ENCODE data around the gene TMCO4.

Gene TMCO4

DNA sequence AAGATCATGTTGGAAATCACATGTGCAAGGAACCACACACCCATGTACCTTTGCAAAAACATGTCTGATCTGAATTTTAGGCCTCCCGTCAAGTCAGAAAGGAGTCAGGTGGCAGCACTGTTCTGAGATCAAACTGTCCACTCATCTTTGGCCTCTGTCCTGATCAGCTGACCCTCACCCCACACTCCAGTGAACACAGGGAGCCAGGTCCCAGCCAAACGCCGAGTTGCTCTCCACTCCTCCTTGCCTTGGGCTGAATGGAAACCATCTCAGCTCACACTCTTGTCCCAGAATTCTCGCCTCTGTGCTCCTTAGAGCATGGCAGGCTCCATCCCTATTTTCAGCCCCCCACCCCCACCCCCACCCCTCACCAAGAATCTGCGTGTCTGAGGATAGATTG, 20.0 kb upstream of the TMCO4 start:
- Histone ChIP-seq H3K4me1 (ENCODE audit: control insufficient read depth, insufficient read depth, low read length) (peaks cover 4% of the 10 kb centered on the region), H3K27ac (ENCODE audit: extremely low read depth, low read depth, low read length) (no peak overlapping the region), H3K9me3 (ENCODE audit: control insufficient read depth, insufficient read depth, low read depth, low read length) (no peaks in the 10 kb centered on the region), H3K36me3 (ENCODE audit: control insufficient read depth in 2 of 2, insufficient read depth in 1 of 2, low read length in 2 of 2) (no peaks in the 10 kb centered on the region), H3K4me3 (ENCODE audit: low read depth, low read length) (no peak overlapping the region)
- POLR2A ChIA-PET: interaction anchor here (0.8 kb wide), 1 partner anchor 26 kb away, joined by 6 read pairs; no protein-coding TSS in a partner anchor
- TF ChIP-seq ZNF335 (tag by site-specific recombination; conservative IDR thresholded peaks at IDR 0.05) (no peak), ZNF426 (tag by site-specific recombination; IDR thresholded peaks at IDR 0.05) (no peak), ZNF155 (tag by site-specific recombination; IDR thresholded peaks at IDR 0.05) (no peak)
- TF ChIP-seq, protein P1, sequence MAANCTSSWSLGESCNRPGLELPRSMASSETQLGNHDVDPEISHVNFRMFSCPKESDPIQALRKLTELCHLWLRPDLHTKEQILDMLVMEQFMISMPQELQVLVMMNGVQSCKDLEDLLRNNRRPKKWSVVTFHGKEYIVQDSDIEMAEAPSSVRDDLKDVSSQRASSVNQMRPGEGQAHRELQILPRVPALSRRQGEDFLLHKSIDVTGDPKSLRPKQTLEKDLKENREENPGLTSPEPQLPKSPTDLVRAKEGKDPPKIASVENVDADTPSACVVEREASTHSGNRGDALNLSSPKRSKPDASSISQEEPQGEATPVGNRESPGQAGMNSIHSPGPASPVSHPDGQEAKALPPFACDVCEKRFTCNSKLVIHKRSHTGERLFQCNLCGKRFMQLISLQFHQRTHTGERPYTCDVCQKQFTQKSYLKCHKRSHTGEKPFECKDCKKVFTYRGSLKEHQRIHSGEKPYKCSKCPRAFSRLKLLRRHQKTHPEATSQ (tag by site-specific recombination; IDR thresholded peaks at IDR 0.05): no peak
- CTCF ChIA-PET: no interaction called here

DNA sequence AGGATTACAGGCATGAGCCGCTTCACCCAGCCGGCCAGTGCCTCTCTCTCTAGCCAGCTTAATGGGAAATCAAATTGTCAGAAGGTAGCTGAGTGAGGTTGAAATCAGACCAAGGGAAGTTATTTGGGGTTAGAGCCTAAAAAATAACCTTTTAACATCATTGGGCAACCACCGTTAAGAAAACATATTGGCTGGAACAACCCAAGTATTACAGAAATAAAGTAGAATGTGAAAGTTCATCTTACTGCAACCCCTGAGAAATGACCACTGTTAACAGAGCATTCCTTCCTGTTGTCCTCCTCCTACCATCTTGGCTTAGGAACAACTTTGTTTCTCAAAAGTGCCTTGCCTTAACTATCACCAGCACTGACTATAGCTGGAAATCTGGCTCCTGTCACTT, 18.6 kb upstream of the TMCO4 start:
- Histone ChIP-seq H3K27ac (ENCODE audit: extremely low read depth, low read depth, low read length) (no peak overlapping the region), H3K4me3 (ENCODE audit: low read depth, low read length) (no peak overlapping the region), H3K36me3 (ENCODE audit: control insufficient read depth in 2 of 2, insufficient read depth in 1 of 2, low read length in 2 of 2) (no peaks in the 10 kb centered on the region), H3K9me3 (ENCODE audit: control insufficient read depth, insufficient read depth, low read depth, low read length) (no peaks in the 10 kb centered on the region), H3K4me1 (ENCODE audit: control insufficient read depth, insufficient read depth, low read length) (peaks cover 4% of the 10 kb centered on the region)
- POLR2A ChIA-PET: no interaction called here
- TF ChIP-seq ZNF473 (tag by site-specific recombination; IDR thresholded peaks at IDR 0.05) (no peak), ZNF521 (tag by site-specific recombination; IDR thresholded peaks at IDR 0.05) (no peak), ZNF529 (tag by site-specific recombination; IDR thresholded peaks at IDR 0.05; ENCODE audit: insufficient replicate concordance) (no peak), IKZF3 (tag by site-specific recombination; IDR thresholded peaks at IDR 0.05) (no peak), ZNF350 (tag by site-specific recombination; IDR thresholded peaks at IDR 0.05) (no peak)
- TF ChIP-seq, protein P2, sequence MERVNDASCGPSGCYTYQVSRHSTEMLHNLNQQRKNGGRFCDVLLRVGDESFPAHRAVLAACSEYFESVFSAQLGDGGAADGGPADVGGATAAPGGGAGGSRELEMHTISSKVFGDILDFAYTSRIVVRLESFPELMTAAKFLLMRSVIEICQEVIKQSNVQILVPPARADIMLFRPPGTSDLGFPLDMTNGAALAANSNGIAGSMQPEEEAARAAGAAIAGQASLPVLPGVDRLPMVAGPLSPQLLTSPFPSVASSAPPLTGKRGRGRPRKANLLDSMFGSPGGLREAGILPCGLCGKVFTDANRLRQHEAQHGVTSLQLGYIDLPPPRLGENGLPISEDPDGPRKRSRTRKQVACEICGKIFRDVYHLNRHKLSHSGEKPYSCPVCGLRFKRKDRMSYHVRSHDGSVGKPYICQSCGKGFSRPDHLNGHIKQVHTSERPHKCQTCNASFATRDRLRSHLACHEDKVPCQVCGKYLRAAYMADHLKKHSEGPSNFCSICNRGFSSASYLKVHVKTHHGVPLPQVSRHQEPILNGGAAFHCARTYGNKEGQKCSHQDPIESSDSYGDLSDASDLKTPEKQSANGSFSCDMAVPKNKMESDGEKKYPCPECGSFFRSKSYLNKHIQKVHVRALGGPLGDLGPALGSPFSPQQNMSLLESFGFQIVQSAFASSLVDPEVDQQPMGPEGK (tag by site-specific recombination; IDR thresholded peaks at IDR 0.05): no peak
- TF ChIP-seq, protein P3, sequence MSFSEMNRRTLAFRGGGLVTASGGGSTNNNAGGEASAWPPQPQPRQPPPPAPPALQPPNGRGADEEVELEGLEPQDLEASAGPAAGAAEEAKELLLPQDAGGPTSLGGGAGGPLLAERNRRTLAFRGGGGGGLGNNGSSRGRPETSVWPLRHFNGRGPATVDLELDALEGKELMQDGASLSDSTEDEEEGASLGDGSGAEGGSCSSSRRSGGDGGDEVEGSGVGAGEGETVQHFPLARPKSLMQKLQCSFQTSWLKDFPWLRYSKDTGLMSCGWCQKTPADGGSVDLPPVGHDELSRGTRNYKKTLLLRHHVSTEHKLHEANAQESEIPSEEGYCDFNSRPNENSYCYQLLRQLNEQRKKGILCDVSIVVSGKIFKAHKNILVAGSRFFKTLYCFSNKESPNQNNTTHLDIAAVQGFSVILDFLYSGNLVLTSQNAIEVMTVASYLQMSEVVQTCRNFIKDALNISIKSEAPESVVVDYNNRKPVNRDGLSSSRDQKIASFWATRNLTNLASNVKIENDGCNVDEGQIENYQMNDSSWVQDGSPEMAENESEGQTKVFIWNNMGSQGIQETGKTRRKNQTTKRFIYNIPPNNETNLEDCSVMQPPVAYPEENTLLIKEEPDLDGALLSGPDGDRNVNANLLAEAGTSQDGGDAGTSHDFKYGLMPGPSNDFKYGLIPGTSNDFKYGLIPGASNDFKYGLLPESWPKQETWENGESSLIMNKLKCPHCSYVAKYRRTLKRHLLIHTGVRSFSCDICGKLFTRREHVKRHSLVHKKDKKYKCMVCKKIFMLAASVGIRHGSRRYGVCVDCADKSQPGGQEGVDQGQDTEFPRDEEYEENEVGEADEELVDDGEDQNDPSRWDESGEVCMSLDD (tag by site-specific recombination; IDR thresholded peaks at IDR 0.05): no peak
- CTCF ChIA-PET: interaction anchor here (0.6 kb wide), 1 partner anchor 910 kb away, joined by 5 read pairs; no protein-coding TSS in a partner anchor

DNA sequence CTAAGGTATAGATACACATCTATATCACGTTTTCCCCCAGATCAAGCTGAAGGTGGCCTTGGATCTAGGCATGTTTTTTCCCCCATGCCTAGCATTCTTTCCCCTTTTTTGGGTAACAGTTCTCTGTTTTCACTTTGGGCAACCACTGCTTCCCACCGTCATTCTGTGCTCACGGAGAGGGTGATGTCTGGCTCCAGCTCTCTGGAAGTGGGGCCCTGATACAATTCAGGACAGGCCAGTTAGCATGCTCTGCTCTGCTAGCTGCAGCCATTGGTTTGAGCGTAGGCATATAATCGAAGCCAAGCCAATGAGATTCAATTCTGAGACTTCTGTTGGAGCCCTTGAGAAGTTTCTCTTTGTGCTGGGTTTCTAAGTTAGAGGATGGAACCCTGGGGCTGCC, 17.4 kb upstream of the TMCO4 start:
- CTCF ChIA-PET: no interaction called here
- no peaks in the 10 kb centered on the region for H3K9me3 ChIP-seq (ENCODE audit: control insufficient read depth, insufficient read depth, low read depth, low read length)
- POLR2A ChIA-PET: no interaction called here
- no peak overlapping the region for H3K4me3 ChIP-seq (ENCODE audit: low read depth, low read length)
- H3K36me3 ChIP-seq (ENCODE audit: control insufficient read depth in 2 of 2, insufficient read depth in 1 of 2, low read length in 2 of 2): no peaks in the 10 kb centered on the region
- no peak overlapping the region for H3K27ac ChIP-seq (ENCODE audit: extremely low read depth, low read depth, low read length)
- peaks cover 9% of the 10 kb centered on the region for H3K4me1 ChIP-seq (ENCODE audit: control insufficient read depth, insufficient read depth, low read length)
- no peak for TF ChIP-seq ZNF146 (tag by site-specific recombination; IDR thresholded peaks at IDR 0.05)
- TF ChIP-seq ZBTB1 (tag by site-specific recombination; IDR thresholded peaks at IDR 0.05): no peak
- TF ChIP-seq ZNF530 (tag by site-specific recombination; IDR thresholded peaks at IDR 0.05; ENCODE audit: low read depth): no peak
- TF ChIP-seq, protein P4, sequence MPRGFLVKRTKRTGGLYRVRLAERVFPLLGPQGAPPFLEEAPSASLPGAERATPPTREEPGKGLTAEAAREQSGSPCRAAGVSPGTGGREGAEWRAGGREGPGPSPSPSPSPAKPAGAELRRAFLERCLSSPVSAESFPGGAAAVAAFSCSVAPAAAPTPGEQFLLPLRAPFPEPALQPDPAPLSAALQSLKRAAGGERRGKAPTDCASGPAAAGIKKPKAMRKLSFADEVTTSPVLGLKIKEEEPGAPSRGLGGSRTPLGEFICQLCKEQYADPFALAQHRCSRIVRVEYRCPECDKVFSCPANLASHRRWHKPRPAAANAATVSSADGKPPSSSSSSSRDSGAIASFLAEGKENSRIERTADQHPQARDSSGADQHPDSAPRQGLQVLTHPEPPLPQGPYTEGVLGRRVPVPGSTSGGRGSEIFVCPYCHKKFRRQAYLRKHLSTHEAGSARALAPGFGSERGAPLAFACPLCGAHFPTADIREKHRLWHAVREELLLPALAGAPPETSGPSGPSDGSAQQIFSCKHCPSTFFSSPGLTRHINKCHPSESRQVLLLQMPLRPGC (tag by site-specific recombination; IDR thresholded peaks at IDR 0.05): no peak
- TF ChIP-seq ZNF777 (tag by site-specific recombination; IDR thresholded peaks at IDR 0.05; ENCODE audit: borderline replicate concordance): no peak
- TF ChIP-seq ZNF391 (tag by site-specific recombination; IDR thresholded peaks at IDR 0.05; ENCODE audit: borderline replicate concordance, low read depth): no peak
- no peak for TF ChIP-seq ZBTB20 (tag by site-specific recombination; IDR thresholded peaks at IDR 0.05)
- TF ChIP-seq, protein P5, sequence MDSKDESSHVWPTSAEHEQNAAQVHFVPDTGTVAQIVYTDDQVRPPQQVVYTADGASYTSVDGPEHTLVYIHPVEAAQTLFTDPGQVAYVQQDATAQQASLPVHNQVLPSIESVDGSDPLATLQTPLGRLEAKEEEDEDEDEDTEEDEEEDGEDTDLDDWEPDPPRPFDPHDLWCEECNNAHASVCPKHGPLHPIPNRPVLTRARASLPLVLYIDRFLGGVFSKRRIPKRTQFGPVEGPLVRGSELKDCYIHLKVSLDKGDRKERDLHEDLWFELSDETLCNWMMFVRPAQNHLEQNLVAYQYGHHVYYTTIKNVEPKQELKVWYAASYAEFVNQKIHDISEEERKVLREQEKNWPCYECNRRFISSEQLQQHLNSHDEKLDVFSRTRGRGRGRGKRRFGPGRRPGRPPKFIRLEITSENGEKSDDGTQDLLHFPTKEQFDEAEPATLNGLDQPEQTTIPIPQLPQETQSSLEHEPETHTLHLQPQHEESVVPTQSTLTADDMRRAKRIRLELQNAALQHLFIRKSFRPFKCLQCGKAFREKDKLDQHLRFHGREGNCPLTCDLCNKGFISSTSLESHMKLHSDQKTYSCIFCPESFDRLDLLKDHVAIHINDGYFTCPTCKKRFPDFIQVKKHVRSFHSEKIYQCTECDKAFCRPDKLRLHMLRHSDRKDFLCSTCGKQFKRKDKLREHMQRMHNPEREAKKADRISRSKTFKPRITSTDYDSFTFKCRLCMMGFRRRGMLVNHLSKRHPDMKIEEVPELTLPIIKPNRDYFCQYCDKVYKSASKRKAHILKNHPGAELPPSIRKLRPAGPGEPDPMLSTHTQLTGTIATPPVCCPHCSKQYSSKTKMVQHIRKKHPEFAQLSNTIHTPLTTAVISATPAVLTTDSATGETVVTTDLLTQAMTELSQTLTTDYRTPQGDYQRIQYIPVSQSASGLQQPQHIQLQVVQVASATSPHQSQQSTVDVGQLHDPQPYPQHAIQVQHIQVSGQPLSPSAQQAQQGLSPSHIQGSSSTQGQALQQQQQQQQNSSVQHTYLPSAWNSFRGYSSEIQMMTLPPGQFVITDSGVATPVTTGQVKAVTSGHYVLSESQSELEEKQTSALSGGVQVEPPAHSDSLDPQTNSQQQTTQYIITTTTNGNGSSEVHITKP (tag by site-specific recombination; IDR thresholded peaks at IDR 0.05): no peak
- TF ChIP-seq ZNF404 (tag by site-specific recombination; IDR thresholded peaks at IDR 0.05): no peak
- TF ChIP-seq ZFP69B (tag by site-specific recombination; IDR thresholded peaks at IDR 0.05): no peak
